Upper lobe of right lung (tissue), 1 donor: ENCODE measurements around the gene CAMKK1. TPM values are rescaled to one million over a fixed set of nuclear protein-coding genes. Genes with fewer than 3 reads are reported as not detected.

ENCODE experiments used
- ATAC-seq: fragments of 200-7000 bp; cut with Tn5 transposase; one replicate; pipeline ENCODE4 v1.9.1; 2020; ENCODE audit warnings: mild to moderate bottlenecking, moderate library complexity
- DNase-seq: peaks from one replicate; pipeline ENCODE4 v3.0.0-alpha.2; 2020
- H3K27ac ChIP-seq: fragments of 200-600 bp; one replicate; pipeline ENCODE4 v1.8.0; 2022
- H3K27me3 ChIP-seq: fragments of 200-600 bp; one replicate; pipeline ENCODE4 v1.8.0; 2022; ENCODE audit warnings: mild to moderate bottlenecking
- H3K36me3 ChIP-seq: fragments of 200-600 bp; one replicate; pipeline ENCODE4 v1.8.0; 2022
- H3K4me1 ChIP-seq: fragments of 200-600 bp; one replicate; pipeline ENCODE4 v1.8.0; 2022
- H3K4me3 ChIP-seq: fragments of 200-600 bp; one replicate; pipeline ENCODE4 v1.8.0; 2022; ENCODE audit warnings: mild to moderate bottlenecking
- H3K9me3 ChIP-seq: fragments of 200-600 bp; one replicate; pipeline ENCODE4 v1.8.0; 2022
- intact Hi-C: fragments of 100-400 bp; cut with DNase I; formaldehyde crosslinking; loops from one replicate; pipeline ENCODE4 v1.11.0; 2022
- total RNA-seq: library from RNA; stranded (reverse); fragmentation: NEBNext Ultra II Directional; extraction: Animal tissue kit (Norgen Biotek cat#: 25700); gene quantifications from one replicate; pipeline ENCODE4 v1.2.1, GENCODE V29; 2021
- TF ChIP-seq, protein P1 (sequence below): fragments of 200-600 bp; IDR thresholded peaks from one replicate; pipeline ENCODE4 v1.8.0; 2022; ENCODE audit warnings: antibody characterized with exemption
- donor health status: DM: no; HTN: yes; CAD: no; lungs with severe emphysema.

Gene CAMKK1
- total RNA-seq, 1 donor from 2014 or later: 10.1 TPM

DNA sequence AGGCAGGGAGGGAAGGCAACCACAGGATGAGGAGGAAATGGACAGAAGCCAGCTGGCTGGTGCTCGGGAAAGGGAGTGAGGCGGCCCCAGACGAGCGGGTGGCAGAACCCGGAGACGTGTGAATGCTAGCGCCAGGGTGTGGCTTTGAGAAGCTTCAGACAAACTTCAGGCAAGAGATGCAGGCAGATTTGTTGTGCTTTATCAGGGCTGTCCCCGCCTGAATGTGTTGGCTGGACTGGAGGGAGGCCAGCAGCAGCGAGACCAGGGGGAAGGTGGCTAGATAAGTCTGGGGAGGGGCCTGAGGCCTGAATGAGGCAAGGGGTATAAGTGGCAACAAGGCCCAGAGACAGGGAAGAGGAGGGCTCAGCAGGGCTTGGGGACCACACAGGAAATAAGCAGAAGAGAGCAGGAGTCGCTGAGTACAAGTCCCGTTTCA, 22.0 kb downstream of the CAMKK1 start:
- Histone ChIP-seq H3K9me3 (no peaks in the 10 kb centered on the region), H3K27ac (no peak overlapping the region), H3K36me3 (peaks cover 28% of the 10 kb centered on the region), H3K4me1 (no peaks in the 10 kb centered on the region), H3K27me3 (no peaks in the 10 kb centered on the region), H3K4me3 (no peak overlapping the region)
- ATAC-seq (peak; percentile 38), DNase-seq (no peak)
- TF ChIP-seq, protein P1, sequence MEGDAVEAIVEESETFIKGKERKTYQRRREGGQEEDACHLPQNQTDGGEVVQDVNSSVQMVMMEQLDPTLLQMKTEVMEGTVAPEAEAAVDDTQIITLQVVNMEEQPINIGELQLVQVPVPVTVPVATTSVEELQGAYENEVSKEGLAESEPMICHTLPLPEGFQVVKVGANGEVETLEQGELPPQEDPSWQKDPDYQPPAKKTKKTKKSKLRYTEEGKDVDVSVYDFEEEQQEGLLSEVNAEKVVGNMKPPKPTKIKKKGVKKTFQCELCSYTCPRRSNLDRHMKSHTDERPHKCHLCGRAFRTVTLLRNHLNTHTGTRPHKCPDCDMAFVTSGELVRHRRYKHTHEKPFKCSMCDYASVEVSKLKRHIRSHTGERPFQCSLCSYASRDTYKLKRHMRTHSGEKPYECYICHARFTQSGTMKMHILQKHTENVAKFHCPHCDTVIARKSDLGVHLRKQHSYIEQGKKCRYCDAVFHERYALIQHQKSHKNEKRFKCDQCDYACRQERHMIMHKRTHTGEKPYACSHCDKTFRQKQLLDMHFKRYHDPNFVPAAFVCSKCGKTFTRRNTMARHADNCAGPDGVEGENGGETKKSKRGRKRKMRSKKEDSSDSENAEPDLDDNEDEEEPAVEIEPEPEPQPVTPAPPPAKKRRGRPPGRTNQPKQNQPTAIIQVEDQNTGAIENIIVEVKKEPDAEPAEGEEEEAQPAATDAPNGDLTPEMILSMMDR: no peak
- intact Hi-C loops: no loop called here

DNA sequence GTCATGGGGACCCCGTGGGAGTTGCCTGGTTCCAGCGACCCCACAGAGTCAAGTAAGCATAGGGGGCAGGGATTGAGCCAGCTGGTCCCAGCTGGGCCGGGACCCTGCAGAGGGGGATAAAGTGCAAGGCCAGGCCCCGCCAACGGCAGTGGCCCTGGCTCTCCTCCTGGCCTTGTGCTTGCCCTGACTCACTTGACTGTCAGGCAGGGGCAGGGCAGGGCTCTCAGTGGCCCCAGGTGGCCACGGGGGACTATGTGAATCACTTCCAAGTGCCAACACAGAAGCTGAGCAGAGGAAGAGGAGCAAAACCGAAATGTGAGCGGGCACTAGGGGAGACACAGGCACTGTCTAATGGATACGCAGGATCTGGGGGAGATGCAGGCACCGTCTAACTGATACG, 25.2 kb downstream of the CAMKK1 start:
- no peaks in the 10 kb centered on the region for H3K27me3 ChIP-seq
- H3K36me3 ChIP-seq: peaks cover 10% of the 10 kb centered on the region
- H3K9me3 ChIP-seq: no peaks in the 10 kb centered on the region
- no peak for DNase-seq
- peaks cover 7% of the 10 kb centered on the region for H3K4me1 ChIP-seq
- TF ChIP-seq, protein P1: no peak
- no peak overlapping the region for H3K4me3 ChIP-seq
- no peak for ATAC-seq
- intact Hi-C loops: no loop called here
- no peak overlapping the region for H3K27ac ChIP-seq

DNA sequence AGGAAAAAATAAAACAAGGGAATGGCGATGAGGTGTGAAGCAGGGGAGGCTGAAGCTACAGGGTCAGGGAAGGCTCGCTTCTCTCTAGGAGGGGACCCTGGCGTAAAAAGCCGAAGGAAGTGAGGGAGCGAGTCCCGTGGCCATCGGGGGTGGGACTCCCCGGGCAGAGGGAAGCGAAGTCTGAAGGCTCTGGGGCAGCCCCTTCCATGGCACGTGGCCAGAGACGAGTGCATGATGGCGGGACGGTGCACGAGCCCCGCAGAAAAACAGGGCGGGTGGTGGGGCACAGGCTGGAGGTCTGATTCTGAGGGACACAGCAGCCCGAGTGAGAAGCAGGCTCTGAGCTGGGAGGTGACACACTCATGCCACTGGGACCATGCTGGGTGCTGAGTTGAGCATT, 25.7 kb downstream of the CAMKK1 start:
- ATAC-seq: no peak

DNA sequence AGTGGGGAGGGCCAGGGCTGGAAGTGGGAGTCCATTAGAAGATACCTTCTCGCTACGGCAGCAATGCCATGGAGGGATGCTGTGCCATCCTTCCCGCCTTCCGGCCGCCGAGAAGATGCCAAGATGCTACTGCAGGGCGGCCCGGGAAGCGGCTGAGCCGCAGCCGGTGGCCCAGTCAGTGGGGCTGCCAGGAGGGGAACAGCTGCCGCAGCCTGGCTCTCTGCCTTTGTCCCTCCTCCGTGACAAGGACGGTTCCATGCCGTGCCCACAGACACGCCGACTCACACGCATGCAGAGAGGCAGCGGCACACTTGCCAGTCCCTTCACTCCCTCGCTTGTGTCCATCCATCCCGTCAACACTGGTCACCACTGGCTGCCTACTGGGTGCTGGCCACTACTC, 26.6 kb downstream of the CAMKK1 start:
- ATAC-seq (no peak), DNase-seq (no peak)
- intact Hi-C loops: no loop called here
- H3K4me1 ChIP-seq: peaks cover 7% of the 10 kb centered on the region
- H3K36me3 ChIP-seq: no peaks in the 10 kb centered on the region
- no peaks in the 10 kb centered on the region for H3K27me3 ChIP-seq
- H3K27ac ChIP-seq: no peak overlapping the region
- H3K4me3 ChIP-seq: no peak overlapping the region
- TF ChIP-seq, protein P1: no peak
- H3K9me3 ChIP-seq: no peaks in the 10 kb centered on the region

More for the DNA sequence above, 25.7 kb downstream of the CAMKK1 start:
- intact Hi-C loops: no loop called here
- peaks cover 7% of the 10 kb centered on the region for H3K4me1 ChIP-seq
- no peaks in the 10 kb centered on the region for H3K27me3 ChIP-seq
- no peaks in the 10 kb centered on the region for H3K9me3 ChIP-seq
- TF ChIP-seq, protein P1: no peak
- DNase-seq: no peak
- no peak overlapping the region for H3K4me3 ChIP-seq
- H3K27ac ChIP-seq: no peak overlapping the region
- H3K36me3 ChIP-seq: peaks cover 5% of the 10 kb centered on the region

DNA sequence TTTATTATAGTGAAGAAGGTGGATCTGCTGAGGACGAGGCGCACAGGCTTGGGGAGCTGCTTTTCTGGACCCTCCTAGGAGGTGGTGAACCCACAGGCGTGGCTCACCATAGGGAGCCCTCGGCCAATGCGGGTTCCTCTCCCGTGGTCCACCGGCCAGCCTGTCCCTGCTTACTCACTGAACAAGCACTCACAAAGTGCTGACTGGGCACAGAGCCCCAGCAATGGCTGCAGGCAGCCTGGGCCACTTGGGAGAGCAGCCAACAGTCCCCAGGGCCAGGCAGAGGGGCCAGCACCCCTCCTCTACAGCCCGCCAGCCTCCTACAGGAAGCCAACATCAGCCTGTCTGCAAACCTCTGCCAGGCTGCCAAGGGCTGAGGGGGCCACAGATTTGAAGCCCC, 27.7 kb downstream of the CAMKK1 start:
- Histone ChIP-seq H3K36me3 (peaks cover 8% of the 10 kb centered on the region), H3K4me1 (peaks cover 7% of the 10 kb centered on the region), H3K27ac (no peak overlapping the region), H3K9me3 (no peaks in the 10 kb centered on the region), H3K4me3 (no peak overlapping the region), H3K27me3 (no peaks in the 10 kb centered on the region)
- peak; percentile 66 for ATAC-seq
- peak; percentile 80 for DNase-seq
- intact Hi-C loops: no loop called here
- TF ChIP-seq, protein P1: no peak

DNA sequence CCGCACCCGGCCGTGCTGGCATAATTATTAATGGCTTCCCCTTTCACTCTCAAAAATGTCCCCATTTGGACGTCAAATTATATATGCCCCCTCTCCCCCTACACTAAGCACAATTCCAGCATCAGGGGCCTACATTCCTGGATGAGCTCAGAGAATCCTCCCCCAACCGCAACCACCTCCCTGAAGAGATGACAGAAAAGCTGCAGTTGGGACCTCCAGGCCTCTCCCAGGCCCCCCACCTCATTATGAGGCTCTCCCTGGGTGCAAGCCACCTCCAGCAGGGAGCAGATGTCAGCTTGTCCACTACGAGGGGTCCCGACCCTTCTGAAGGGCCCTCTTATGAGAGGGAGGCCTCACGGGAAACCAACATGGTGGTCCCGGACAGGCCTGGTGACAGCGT, 28.3 kb downstream of the CAMKK1 start:
- TF ChIP-seq, protein P1: no peak

More for the DNA sequence above, 28.3 kb downstream of the CAMKK1 start:
- DNase-seq (no peak), ATAC-seq (no peak)
- Histone ChIP-seq H3K9me3 (no peaks in the 10 kb centered on the region), H3K4me1 (peaks cover 7% of the 10 kb centered on the region), H3K27me3 (no peaks in the 10 kb centered on the region), H3K27ac (no peak overlapping the region), H3K36me3 (peaks cover 12% of the 10 kb centered on the region), H3K4me3 (no peak overlapping the region)
- intact Hi-C loops: no loop called here
